HG02588 (cell line): ENCODE data around the gene C1orf198.

Experiments used
- ATAC-seq: cut with Tn5 transposase; IDR thresholded peaks from one replicate; pipeline ENCODE4 v1.9.1; 2021; ENCODE audit warnings: mild to moderate bottlenecking, moderate library complexity; ENCODE audit not compliant: unreplicated experiment

Gene C1orf198

DNA sequence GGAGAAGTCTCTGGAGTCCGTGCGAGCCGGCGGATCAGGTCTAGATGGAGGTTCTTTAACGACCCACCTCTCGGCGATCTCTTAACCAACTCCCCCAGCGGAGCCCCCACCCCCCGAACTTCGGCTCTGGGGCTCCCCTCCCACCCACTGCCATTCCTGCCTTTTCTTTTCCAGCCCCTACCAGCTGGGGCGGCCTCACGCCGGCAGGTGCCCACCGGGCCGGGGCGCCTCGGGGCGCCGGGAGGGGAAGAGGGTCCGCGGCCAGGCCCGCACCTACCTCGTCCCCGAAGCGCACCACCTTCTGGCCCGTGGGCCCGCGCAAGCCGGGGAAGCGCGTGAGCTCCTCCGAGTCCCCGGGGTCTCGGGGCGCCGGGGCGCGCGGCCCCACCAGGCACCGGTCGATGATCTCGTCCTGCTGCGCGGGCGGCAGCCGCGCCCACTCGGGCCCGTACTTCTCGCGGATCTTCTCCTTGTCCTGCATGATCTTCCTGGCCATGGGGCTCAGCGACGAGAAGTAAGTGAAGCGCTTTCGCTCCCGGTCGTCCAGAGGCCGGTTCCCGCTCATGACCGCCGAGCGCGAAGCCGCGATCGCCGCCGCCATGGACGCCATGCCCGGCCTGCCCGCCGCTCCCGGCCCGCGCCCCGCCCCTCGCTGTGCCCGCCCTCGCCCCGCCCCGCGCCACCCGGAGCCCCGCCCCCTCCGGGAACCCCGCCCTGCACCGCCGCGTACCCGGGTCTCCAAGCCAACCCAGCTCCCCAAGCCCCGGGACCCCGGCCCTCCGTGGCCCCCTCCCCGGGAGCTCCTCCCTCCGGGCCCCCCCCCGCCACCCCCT is at the start of gene C1orf198:
TSS of gene C1orf198 (minus strand) at position 619 of the 833 bp plus-strand sequence. CDS start at position 610, 9 bp downstream.
- peak; percentile 80 for ATAC-seq

- no peak for ATAC-seq
These were observed 49.2 kb upstream of the C1orf198 start for GRCh38 chr1:230917284-230918135.

DNA sequence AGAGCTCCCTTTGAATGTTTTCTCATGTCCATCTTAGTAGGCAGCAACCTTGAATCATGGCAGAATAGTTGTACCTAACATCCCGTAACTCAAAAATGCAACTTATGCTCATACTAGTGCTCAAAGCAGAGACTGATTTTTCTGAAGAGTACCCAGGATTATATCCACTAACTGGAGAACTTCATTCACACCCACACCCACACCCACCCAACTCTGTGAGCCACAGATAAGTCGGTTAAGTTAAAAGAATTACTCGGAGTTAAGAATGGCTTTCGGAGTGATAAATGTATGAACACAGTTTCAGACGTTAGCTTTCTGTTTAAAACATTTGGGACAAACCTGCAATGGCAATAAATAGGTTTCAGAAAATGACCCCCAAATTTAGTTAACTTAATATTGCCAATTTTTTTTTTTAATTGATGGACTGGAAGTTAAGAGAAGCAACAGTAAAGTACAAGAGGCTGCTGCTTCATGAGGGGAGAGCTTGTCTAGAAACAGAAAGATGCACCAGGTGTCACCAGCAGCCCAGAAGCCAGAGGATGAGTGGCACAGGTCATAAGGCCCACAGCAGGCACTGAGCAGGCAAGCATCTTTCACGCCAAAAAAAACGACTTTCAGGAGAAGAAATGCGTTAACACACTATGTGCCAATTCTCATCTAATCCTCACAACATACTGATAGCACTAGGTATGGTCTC is 48.4 kb upstream of the C1orf198 start:
- ATAC-seq: no peak

DNA sequence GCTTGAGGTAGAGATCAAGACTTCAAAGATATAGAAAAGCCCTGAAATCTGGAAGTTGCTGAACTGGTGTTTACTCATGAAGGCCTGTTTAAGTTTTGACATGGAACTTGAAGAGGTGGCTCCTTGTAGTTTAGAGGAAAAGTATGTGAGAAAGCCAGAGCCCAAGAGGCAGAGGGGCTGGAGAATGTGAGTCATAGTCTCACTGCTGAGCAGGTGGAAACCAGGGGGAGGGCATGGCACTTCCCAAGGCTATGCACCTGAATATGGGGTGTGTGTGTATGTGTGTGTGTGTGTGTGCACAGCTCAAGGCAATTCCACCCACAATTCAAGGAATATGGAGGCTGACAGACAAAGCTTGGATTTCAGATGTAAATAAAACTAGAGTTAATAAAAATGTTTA is 46.8 kb upstream of the C1orf198 start:
- ATAC-seq: no peak

DNA sequence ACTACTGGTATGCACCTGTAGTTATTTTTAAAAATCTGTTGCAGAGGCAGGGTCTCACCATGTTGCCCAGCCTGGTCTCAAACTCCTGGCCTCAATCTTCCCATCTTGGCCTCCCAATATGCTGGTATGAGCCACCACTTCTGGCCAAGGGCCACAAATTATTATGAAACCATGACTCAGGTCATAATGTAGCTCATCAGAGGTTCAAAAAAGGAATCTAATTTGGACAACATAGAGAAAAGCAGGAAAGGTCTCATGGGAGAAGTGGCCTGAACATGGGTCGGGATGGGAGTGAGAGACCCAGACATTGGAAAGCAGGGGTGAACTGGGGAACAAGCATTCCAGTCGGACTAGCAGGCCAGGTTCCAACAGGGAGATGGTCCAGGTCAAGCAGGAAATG is 45.2 kb upstream of the C1orf198 start:
- no peak for ATAC-seq

DNA sequence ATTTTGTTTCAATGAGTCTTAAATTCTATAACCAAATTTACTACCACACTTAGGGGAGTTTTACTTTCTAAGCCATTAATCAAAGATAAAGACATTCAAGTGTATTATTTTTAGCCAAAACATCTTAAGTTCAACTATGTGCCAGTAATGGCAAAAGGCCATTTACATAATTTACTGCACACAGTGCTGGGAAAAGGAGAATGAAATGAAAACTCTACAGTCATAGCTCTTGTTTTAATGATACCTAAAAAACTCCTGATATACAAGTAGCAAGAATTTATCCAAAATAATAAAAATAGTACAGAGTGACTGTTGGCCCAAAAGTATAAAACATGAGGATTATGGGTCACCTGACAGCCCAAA is 42.4 kb upstream of the C1orf198 start:
- no peak for ATAC-seq

DNA sequence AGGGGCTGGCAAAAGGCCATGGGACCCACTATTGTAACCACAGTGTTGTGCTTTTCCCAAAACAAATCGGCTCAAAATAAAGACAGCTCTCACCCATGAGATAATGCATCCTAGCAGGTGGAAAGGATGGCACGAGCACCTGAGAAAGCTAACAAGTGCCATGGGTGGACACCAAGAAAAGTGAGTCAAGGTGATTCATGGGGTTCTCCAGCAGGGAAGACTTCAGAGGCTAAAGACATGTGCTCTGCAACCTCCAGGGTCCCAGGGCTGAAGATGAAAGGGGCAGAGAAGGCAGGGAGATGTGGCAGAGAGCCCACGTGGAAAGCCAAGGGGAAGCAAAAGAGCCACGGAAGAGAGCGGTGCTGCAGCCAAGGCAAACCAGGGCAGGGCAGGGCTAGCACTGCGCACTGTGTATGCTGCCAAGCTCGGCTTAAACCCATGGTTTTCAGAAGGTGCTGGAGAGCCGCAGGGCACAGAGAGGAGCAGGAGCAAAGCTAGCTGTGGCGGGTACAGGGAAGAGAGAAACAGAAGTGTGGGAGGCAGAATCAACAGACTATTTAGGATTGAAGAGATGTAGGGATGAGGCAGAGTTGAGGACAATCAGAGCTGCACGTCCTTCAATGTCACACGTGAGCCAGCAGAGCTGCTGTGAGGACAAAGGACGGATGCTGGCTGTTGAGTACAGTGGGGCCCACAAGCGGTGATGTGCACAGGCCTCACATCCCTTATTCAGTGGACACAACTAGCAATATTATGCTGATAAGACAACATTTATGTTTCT is 41.8 kb upstream of the C1orf198 start:
- ATAC-seq: no peak

GRCh38 chr1:230907472-230908205 is 39.3 kb upstream of the C1orf198 start:
- ATAC-seq: no peak

GRCh38 chr1:230906226-230906625 is 37.9 kb upstream of the C1orf198 start:
- no peak for ATAC-seq

DNA sequence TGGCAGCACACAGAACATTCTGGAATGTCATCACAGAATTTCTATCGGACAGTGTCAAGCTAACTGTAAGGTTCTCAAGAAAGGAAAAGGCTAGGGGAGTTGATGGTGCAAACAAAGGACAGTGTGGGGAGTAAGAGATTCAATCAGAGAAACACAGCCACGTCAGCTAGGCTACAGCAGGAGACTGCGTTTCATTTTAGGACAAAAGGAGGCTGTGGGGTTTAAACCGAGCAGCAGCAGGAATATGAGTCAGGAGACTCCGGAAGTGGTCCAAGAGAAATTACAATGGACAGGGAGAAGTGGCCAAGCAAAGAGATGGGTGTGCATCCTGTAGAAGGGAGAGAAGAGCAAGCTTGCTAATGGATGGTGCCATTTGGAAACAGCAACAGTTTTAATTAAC is 37.4 kb upstream of the C1orf198 start:
- ATAC-seq: no peak

DNA sequence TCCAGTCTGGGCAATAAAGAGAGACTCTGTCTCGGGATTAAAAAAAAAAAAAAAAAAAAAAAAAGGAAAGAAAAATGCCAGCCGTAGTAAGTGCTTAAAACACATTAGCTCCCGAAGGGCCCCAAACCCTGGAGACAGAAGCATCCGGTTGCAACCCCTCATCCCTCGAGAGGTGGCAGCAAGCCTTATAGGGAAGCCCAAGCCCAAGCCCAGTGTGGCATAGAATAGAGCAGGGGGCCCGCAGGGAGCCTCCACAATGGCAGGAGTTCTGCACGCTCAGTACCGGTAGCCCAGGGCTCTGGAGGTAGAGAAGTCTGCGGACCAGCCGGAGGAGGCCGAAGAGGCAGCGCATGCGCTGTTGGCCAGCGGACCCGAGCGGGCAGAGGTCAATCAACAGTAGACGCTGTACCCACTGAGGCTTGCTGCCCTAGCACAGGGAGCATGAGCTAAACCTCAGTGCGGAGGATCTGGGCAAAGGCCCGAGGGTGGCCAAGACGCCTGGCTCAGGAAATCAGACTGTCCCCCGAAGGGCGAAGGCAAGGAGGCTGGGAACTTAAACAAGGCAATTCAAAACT is 34.1 kb upstream of the C1orf198 start:
- no peak for ATAC-seq

DNA sequence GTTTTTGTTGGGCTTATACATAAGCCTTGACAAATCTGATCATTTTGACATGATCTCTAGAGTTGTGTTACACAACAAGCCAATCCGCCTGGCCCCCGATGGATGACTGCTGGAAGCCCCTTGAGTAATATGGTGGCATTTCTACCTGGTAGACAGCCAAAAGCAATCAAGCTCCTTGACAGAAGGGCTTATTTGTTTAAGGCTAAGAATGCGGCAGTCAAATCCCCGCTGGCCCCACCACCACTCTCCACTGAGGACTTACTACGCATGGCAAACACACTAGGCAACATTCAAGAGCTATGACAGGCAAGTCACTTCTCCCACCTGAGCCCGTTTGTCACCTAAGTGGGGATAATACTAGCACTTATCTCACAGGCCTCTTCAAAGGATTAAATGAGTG is 33.4 kb upstream of the C1orf198 start:
- ATAC-seq: no peak

DNA sequence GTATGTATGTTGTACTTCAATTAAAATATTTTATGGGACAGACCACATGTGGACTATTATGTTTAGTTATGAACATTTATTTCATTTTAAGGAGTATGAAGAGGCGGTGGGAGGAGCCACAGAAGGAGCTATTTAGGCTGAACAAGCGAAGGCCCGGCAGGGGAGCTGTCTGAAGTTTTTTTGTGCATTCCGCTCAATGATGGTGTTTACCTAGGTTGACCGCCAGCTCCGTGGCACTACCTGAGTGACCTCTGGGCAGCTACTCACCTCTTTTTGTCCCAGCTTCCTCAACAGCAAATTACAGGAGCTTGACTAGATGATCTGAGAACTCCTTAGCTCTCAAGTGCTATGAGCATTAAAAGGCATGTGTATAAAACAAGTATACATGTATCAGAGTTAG is 32.7 kb upstream of the C1orf198 start:
- ATAC-seq: no peak

DNA sequence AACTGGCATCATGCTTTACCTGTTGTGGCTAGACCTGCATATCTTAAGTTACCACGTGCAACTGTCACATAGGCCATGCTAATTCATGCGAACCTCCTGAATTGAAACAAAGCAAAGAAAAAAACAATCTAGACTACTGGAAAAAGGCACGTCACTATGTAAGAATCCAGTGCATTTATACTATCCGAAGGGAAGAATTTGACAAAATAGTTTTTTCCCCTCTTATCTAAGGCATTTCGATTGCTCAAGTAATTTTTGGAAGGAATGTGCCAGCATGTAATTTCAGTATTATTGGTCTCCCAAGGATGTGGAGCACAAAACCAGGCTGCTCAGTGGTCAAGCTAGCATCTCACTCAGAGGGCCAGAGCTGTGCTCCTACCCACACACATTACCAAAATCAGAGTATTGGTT is 31.5 kb upstream of the C1orf198 start:
- no peak for ATAC-seq

GRCh38 chr1:230898748-230899147 is 30.4 kb upstream of the C1orf198 start:
- ATAC-seq: no peak

- ATAC-seq: no peak
These were observed 29.8 kb upstream of the C1orf198 start for GRCh38 chr1:230898144-230898543.

GRCh38 chr1:230896779-230897178 is 28.5 kb upstream of the C1orf198 start:
- ATAC-seq: no peak

DNA sequence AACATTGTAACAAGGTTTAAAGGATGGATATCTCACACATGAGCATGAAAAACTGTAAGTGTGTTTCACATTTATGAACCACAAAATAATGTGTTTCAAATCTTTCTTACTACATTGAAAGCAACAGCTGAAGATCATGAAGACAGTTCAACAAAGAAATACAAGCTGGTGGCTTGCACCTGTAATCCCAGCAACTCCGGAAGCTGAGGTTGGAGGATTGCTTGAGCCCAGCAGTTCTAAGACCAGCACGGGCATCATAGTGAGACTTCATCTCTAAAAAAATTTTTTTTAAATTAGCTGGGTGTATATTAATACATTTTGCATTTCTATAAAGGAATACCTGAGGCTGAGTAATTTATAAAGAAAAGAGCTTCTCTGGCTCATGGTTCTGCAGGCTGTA is 27.1 kb upstream of the C1orf198 start:
- no peak for ATAC-seq

DNA sequence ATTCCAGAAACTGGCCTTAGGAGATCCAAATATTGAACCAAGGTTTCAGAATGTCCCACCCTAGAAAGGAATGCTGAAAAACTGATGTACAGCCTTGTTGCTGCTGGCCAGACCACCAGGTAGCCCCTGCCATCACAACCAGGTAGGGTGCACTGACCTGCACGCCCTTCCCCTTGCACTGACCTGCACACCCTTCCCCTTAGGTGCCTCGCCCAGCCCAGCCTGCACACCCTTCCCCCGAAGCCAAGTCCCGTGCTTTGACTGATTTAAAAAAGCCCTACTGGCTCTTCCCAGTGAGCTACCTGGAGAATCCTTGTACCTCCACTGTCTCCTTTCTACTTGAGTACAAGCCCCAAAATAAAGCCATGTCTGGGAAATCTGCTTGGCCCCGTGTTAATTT is 26.3 kb upstream of the C1orf198 start:
- ATAC-seq: no peak

DNA sequence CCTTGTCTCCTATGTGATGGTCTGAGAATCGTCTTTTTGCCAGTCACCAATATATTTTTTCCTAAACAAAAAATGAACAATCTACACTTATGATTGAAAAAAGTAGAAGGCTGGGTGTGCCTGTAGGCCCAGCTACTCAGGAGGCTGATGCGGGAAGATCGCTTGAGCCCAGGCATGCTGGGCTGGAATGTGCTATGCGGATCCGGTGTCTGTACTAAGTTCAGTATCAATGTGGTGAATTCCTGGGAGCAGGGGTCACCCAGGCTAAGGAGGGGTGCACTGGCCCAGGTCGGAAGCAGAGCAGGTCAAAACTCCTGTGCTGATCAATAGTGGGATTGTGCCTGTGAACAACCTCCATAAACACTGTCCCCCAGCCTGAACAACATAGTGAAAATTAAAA is 25.7 kb upstream of the C1orf198 start:
- ATAC-seq: no peak
